Activated T-cell treated with anti-CD3 and anti-CD28 coated beads, Interleukin-2, amount 50 U/mL, for 72 hours (primary cell): ENCODE results near the gene SCO2. TPM values are rescaled to one million over a fixed set of nuclear protein-coding genes. Genes with fewer than 3 reads are reported as not detected.

Experiments used
- ATAC-seq, 2 donors: fragments of 150-1000 bp; cut with Tn5 transposase; replicated peaks in 1 of 2; 2 replicates each; pipeline ENCODE4 v1.10.0; 2021; ENCODE audit warnings: moderate library complexity in 2 of 2, mild to moderate bottlenecking in 1 of 2
- DNase-seq, 2 donors: peaks; one replicate each; pipeline ENCODE4 v3.0.0; 2021 to 2022; ENCODE audit warnings: mixed read lengths in 1 of 2
- H3K27ac Mint-ChIP-seq: one replicate; pipeline ENCODE4 v1.8.0; 2022; ENCODE audit warnings: mild to moderate bottlenecking, moderate library complexity, mixed read lengths
- H3K27me3 Mint-ChIP-seq: one replicate; pipeline ENCODE4 v1.8.0; 2022; ENCODE audit warnings: low read depth, mixed read lengths
- H3K36me3 Mint-ChIP-seq, 2 donors: one replicate each; pipeline ENCODE4 v1.8.0; 2022; ENCODE audit warnings: mixed read lengths in 2 of 2, mild to moderate bottlenecking in 1 of 2; ENCODE audit not compliant: insufficient read depth in 2 of 2
- H3K4me1 Mint-ChIP-seq: one replicate; pipeline ENCODE4 v1.8.0; 2022; ENCODE audit warnings: low read depth, mixed read lengths
- H3K4me3 Mint-ChIP-seq, 2 donors: one replicate each; pipeline ENCODE4 v1.8.0; 2022; ENCODE audit warnings: mild to moderate bottlenecking in 2 of 2, mixed read lengths in 2 of 2, moderate library complexity in 2 of 2
- H3K9me3 Mint-ChIP-seq, 2 donors: one replicate each; pipeline ENCODE4 v1.8.0; 2022; ENCODE audit warnings: mixed read lengths in 2 of 2
- total RNA-seq, 2 donors: library from RNA; stranded (reverse); gene quantifications; one replicate each; pipeline ENCODE4 v1.2.3, GENCODE V29; 2022

Gene SCO2
- total RNA-seq, 2 donors from 2014 or later = 8.3 to 8.5 TPM

- Mint-ChIP-seq H3K4me1 (peaks cover 9% of the 10 kb centered on the region), H3K27ac (no peak overlapping the region)
- ATAC-seq = no peak
These were observed 20.8 kb downstream of the SCO2 start for GRCh38 chr22:50504369-50505211.

GRCh38 chr22:50503475-50504145, 21.8 kb downstream of the SCO2 start:
- Mint-ChIP-seq H3K9me3 (no peaks in the 10 kb centered on the region), H3K4me3 (no peak overlapping the region), H3K27me3 (no peaks in the 10 kb centered on the region), H3K27ac (no peak overlapping the region), H3K36me3 (peaks cover 0 to 3% of the 10 kb centered on the region in 2 donors), H3K4me1 (peaks cover 2% of the 10 kb centered on the region)
- ATAC-seq = no peak
- DNase-seq = peak in 1 of 2 donors; percentile 53

More at GRCh38 chr22:50504369-50505211, 20.8 kb downstream of the SCO2 start:
- no peak for DNase-seq
- Mint-ChIP-seq H3K36me3 (peaks cover 0 to 3% of the 10 kb centered on the region in 2 donors), H3K4me3 (no peak overlapping the region), H3K9me3 (no peaks in the 10 kb centered on the region), H3K27me3 (no peaks in the 10 kb centered on the region)

DNA sequence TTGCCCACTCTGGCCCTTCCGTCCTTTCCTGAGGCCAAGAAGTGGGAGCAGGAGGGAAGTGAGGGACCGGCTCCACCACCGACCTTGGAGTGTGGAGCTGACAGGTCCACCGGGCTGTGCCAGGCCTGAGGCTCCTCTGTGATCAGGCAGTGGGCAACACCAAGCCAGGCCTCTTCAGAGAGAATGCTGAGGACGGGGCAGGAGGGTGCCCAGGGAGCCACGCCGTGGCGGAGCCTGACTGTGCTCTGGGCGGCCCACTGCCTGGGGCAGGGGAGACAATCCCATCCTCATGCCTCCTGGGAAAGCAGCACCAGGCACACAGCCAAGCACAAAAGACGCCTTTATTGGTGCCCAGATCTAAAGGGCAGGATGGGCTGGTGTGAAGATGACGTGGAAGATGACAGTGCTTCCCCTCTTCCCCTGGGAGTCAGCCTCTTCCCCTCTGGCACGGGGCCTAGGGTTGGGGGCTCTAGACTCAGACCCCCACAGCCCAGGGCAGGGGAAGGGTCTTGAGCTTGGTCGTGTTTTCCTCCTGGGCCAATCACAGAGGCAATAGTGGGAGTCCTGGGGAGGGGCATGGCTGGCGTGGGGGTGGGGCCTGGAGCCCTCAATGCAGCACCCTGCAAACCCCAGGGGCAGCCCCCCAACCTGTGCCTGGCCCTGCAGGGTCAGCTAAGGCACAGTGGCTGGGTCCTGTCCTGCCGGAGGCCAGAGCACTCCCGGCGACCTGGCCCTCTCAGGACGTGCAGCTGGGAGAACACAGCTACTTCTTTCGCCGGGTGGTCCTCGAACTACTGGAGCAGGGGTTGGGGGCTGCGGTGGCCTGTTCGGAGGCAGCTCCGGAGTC, 22.5 kb downstream of the SCO2 start:
- H3K36me3 Mint-ChIP-seq = peaks cover 0 to 3% of the 10 kb centered on the region in 2 donors
- H3K4me1 Mint-ChIP-seq = peaks cover 6% of the 10 kb centered on the region
- H3K9me3 Mint-ChIP-seq = no peaks in the 10 kb centered on the region
- ATAC-seq (no peak), DNase-seq (no peak)
- H3K27me3 Mint-ChIP-seq = no peaks in the 10 kb centered on the region
- H3K27ac Mint-ChIP-seq = no peak overlapping the region
- no peak overlapping the region for H3K4me3 Mint-ChIP-seq

GRCh38 chr22:50502096-50502495, 23.3 kb downstream of the SCO2 start:
- Mint-ChIP-seq H3K27ac (no peak overlapping the region), H3K36me3 (no peaks in the 10 kb centered on the region), H3K4me1 (peaks cover 6% of the 10 kb centered on the region), H3K4me3 (no peak overlapping the region), H3K27me3 (no peaks in the 10 kb centered on the region), H3K9me3 (no peaks in the 10 kb centered on the region)
- ATAC-seq (no peak), DNase-seq (no peak)

- no peak for ATAC-seq
- no peaks in the 10 kb centered on the region for H3K9me3 Mint-ChIP-seq
- H3K4me3 Mint-ChIP-seq = no peak overlapping the region
- no peak overlapping the region for H3K27ac Mint-ChIP-seq
- H3K27me3 Mint-ChIP-seq = no peaks in the 10 kb centered on the region
- DNase-seq = no peak
- no peaks in the 10 kb centered on the region for H3K36me3 Mint-ChIP-seq
- peaks cover 6% of the 10 kb centered on the region for H3K4me1 Mint-ChIP-seq
These were observed 24.9 kb downstream of the SCO2 start for GRCh38 chr22:50500452-50500851.

DNA sequence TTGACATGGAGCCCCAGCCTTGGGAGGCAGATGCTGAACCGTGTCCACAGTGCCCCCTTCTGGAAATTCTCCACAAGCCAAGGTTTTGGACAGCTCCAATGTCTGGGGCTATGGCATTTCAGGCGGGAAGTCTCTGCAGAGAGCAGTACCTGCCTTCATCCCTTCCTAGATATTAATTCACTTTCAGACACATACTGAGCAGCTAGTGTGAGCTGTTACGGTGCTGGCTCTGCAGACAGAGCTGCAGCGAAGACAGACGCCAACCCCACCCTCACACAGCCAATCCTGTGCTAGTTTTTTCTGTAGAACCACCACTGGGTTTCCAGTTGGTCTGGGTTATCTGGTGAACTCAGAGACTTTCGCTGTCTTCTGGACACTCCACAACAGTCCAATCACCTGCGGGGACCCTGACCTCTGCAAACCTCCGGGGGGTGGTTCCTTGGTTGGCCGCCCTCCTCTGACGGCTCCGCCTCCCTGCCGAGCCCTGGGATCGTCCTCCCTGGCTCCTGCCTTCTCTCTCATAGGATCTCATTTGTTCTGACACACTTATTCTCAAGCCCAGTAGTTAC, 27.0 kb downstream of the SCO2 start:
- no peaks in the 10 kb centered on the region for H3K9me3 Mint-ChIP-seq
- peaks cover 6% of the 10 kb centered on the region for H3K4me1 Mint-ChIP-seq
- no peak overlapping the region for H3K4me3 Mint-ChIP-seq
- no peaks in the 10 kb centered on the region for H3K27me3 Mint-ChIP-seq
- peak; percentile 73 to 74 for DNase-seq
- no peak overlapping the region for H3K27ac Mint-ChIP-seq
- no peaks in the 10 kb centered on the region for H3K36me3 Mint-ChIP-seq
- peak; percentile 81 to 86 for ATAC-seq

- DNase-seq (no peak), ATAC-seq (no peak)
- Mint-ChIP-seq H3K36me3 (no peaks in the 10 kb centered on the region), H3K4me1 (peaks cover 6% of the 10 kb centered on the region), H3K4me3 (no peak overlapping the region), H3K9me3 (no peaks in the 10 kb centered on the region), H3K27ac (no peak overlapping the region), H3K27me3 (no peaks in the 10 kb centered on the region)
These were observed 28.3 kb downstream of the SCO2 start for GRCh38 chr22:50497093-50497492.

DNA sequence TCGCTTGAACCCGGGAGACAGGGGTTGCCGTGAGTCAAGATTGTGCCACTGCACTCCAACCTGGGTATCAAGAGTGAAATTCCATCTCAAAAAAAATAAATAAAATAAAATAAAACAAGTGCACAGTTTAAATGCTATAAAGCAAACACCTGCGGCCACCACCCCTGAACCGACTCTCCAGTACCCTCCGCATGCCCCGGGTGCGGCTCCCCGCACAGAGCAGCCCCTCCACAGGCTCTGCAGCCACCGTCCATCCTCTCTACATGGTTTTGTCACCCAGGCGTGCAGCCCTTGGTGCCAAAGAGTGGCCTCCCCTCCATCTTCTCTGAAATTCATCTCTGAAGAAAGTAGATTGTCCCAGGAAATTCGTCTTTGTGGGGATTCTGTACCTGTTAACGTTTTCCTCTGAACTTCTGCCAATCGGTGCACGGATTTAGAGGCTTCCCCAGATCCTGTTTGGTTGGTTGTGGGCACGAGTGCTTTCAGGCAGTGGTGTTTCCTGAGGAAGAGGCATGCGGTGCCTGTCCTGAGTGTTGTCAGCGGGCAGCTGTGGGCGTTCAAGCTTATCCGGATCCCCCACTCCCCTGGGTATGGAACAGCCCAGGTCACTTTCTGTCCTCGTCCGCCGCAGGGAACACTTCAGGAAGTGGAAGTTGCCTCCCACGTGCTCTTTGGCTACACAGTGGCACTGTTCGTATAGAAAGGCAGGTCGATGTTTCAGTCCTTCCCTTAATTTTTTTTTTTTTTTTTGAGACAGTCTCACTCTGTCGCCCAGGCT, 34.7 kb downstream of the SCO2 start:
- Mint-ChIP-seq H3K27ac (peak overlapping the region; percentile 79), H3K27me3 (no peaks in the 10 kb centered on the region)
- DNase-seq = no peak

DNA sequence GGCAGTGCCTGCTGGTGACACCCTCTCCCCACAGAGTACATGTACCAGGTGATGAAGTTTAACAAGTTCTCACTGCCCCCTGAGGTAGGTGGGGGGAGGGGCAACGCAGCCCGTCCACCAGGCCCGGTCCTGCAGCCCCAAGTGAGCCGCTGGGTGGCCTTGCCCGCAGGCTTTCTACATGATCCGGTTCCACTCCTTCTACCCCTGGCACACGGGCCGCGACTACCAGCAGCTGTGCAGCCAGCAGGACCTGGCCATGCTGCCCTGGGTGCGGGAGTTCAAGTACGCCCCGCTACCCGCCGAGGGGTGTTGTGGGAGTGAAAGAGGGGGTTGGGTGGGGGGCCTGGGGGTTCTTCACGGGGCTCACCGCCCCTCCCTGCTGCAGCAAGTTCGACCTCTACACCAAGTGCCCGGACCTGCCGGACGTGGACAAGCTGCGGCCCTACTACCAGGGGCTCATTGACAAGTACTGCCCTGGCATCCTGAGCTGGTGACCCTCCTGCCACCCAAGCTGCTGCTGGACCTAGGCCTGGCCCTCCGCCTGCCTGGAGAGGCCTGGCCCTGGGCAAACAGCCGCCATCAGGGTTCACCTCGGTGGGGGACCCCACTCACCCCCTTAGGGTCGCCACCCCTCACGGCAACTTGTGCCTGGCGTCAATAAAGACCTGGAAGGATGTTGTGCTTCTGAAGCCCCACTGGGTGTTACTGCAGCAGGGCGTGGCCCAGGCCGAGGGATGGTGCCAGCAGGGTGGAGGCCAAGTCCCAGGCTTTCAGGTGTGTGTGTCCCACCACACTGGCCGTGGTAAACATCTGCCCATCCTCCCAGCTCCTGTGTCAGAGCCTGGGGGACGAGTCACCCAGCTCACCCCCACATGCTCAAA, 35.8 kb downstream of the SCO2 start:
- H3K4me1 Mint-ChIP-seq = peaks cover 8% of the 10 kb centered on the region
- DNase-seq (no peak), ATAC-seq (no peak)
- no peaks in the 10 kb centered on the region for H3K36me3 Mint-ChIP-seq
- no peaks in the 10 kb centered on the region for H3K9me3 Mint-ChIP-seq
- no peak overlapping the region for H3K27ac Mint-ChIP-seq
- no peaks in the 10 kb centered on the region for H3K27me3 Mint-ChIP-seq
- no peak overlapping the region for H3K4me3 Mint-ChIP-seq

More for the DNA sequence above, 34.7 kb downstream of the SCO2 start:
- H3K9me3 Mint-ChIP-seq = no peaks in the 10 kb centered on the region
- H3K4me3 Mint-ChIP-seq = peak overlapping the region; percentile 52 to 58
- H3K4me1 Mint-ChIP-seq = peaks cover 8% of the 10 kb centered on the region
- ATAC-seq = peak in 1 of 2 donors; percentile 39
- no peaks in the 10 kb centered on the region for H3K36me3 Mint-ChIP-seq

DNA sequence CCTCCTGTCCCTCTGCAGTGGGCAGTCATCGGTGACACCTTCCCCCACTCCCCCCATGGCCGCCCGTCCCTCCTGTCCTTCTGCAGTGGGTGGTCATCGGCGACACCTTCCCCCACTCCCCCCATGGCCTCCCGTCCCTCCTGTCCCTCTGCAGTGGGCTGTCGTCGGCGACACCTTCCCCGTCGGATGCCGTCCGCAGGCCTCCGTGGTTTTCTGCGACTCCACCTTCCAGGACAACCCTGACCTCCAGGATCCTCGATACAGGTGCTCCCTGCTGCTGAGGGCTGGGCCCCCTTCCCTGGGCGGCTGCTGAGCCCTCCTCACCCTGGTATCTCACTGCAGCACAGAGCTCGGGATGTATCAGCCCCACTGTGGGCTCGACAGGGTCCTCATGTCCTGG, 36.5 kb downstream of the SCO2 start:
- no peak for DNase-seq
- no peaks in the 10 kb centered on the region for H3K9me3 Mint-ChIP-seq
- H3K27me3 Mint-ChIP-seq = no peaks in the 10 kb centered on the region
- ATAC-seq = no peak
- H3K27ac Mint-ChIP-seq = no peak overlapping the region
- H3K36me3 Mint-ChIP-seq = no peaks in the 10 kb centered on the region
- peaks cover 8% of the 10 kb centered on the region for H3K4me1 Mint-ChIP-seq
- no peak overlapping the region for H3K4me3 Mint-ChIP-seq

DNA sequence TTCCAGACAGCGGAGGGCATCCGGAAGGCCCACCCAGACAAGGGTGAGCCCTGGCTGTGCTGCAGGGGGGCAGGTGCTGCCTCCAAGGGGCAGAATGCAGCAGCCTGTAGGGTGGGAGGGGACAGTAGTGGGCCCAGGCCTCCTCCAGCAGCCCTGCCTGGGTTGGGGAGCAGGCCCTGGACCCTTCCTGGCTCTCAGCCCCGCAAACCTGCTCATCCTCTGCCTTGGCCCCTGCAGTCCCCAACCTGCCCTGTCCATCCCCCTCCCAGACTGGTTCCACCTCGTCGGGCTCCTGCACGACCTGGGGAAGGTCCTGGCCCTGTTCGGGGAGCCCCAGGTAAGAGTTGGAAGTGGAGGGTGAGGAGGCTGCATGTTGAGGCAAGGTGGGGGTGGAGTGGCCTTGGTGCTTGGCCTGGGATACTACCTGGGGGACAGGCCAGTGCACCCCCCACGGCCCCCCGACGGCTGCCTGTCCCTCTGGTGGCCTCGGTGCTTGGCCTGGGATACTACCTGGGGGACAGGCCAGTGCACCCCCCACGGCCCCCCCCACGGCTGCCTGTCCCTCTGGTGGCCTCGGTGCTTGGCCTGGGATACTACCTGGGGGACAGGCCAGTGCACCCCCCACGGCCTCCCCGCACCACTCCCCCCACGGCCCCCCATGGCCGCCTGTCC, 37.3 kb downstream of the SCO2 start:
- DNase-seq (no peak), ATAC-seq (no peak)

More for the DNA sequence above, 37.3 kb downstream of the SCO2 start:
- no peak overlapping the region for H3K4me3 Mint-ChIP-seq
- H3K9me3 Mint-ChIP-seq = no peaks in the 10 kb centered on the region
- H3K36me3 Mint-ChIP-seq = no peaks in the 10 kb centered on the region
- H3K4me1 Mint-ChIP-seq = peaks cover 8% of the 10 kb centered on the region
- no peaks in the 10 kb centered on the region for H3K27me3 Mint-ChIP-seq
- no peak overlapping the region for H3K27ac Mint-ChIP-seq
